GM18951 (cell line): Measurements from ENCODE around the gene MRPS27.
"Not testable (repeated sequence)": the region's sequence is repeated elsewhere in the genome, so short reads cannot be mapped to it uniquely, and the experiment has no call there.

Experiments used
- POLR2A ChIP-seq: IDR thresholded peaks from 4 replicates; pipeline ENCODE4 v1.6.1; 2011; ENCODE audit warnings: mild to moderate bottlenecking; ENCODE audit not compliant: insufficient read length, insufficient read depth; ENCODE audit errors: extremely low read depth
- in situ Hi-C: fragments of 300-500 bp; cut with MboI; formaldehyde crosslinking; loops from one replicate; pipeline ENCODE4 v1.12.0; 2022; ENCODE audit warnings: low sequenced_read_pairs, mixed read lengths, inconsistent platforms; ENCODE audit not compliant: unreplicated experiment

MRPS27 gene

GRCh38 chr5:72180925-72181324 lies 139.1 kb downstream of the MRPS27 start:
- in situ Hi-C loops, result no loop called here

DNA sequence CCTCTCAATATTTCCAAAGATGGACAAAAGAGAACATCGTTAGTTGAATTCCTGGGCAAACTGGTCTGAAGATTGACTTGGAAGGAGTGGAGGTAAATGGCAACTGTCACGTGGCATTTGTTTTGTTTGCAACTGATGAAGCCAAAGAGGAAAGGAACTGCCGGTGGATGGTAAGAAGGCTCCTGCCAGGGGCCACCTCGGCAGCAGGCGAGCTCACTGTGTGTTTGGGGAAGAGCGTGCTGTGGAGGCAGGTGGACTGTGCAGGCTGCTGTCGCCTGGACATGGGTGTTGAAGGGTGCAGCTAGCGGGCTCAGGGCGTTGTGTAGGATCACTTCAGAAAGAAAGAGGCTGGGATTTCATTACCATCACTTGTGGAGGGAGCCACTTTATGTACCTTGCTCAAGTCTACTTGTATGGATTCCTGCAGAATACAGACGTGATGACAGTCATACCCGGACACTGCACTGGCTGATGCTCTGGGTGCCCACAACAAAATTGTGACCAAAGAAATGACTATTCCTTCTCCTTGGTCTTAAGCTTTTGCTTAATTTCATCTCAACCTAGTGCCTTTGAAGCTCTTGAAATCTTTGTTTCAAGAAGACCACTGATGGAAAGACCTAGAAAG lies 140.1 kb downstream of the MRPS27 start:
- TF ChIP-seq POLR2A, result no peak
- in situ Hi-C loops, result no loop called here

More at GRCh38 chr5:72180925-72181324, 139.1 kb downstream of the MRPS27 start:
- TF ChIP-seq POLR2A, result no peak

DNA sequence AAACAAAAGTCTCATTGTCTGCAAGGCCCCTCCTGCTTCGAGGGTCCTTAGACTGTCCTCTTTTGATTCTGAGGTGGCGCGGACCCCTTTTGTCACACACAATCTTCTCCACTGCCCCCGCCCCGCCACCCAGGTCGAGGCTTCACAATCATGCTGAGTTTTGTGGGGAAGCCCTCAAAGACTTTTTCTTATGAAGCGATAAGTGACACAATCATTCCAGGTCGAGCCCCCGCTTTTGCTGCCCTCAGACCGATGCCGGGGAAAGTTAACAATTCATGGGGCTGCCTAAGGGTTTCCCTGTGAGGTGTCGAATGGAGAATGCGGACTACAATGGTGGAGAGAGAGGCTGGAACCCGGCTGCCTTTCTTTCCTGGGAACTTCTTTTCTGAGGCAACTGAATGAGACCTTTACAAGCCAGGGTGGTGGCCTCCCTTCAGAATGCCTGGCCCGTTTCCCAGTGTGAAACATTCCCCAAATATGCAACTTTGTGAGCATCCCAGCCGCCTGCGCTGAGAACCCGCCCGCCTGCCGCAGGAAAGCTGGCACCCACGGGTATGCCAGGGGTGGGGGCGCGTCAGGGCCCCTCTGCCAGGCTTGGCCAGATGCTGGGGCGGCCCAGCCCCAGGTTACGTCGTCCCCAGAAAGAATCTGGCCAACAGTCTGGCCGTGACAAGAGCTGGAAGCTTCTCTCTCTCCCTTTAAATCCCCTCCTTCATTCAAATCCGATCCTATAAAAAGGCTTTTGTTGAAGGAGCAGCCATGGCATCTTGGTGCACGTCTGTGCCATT lies 140.8 kb downstream of the MRPS27 start:
- in situ Hi-C loops, result no loop called here
- no peak for TF ChIP-seq POLR2A

- in situ Hi-C loops, result no loop called here
- no peak for TF ChIP-seq POLR2A
Measured at GRCh38 chr5:72177538-72177937, 142.5 kb downstream of the MRPS27 start.

- no peak for TF ChIP-seq POLR2A
- in situ Hi-C loops, result no loop called here
Measured at GRCh38 chr5:72172786-72173185, 147.3 kb downstream of the MRPS27 start.

DNA sequence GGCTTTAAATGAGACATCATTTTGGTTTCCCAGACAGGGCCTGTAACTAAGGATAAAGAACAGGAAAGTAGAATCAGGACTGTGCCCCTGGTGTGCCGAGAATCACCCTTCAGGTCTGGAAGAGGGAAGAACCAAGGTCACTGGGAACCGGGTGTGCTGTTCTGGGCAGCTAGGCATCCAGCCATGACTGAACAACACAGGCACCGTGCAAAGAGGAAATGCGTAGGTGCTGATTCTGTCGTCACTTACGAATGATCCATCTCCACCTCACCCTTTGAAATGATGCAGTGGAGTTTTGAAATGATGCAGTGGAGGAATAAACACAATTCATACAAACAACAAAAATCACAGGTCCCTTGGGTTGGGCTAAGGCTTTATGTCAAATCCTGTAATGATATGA lies 148.4 kb downstream of the MRPS27 start:
- in situ Hi-C loops, result no loop called here
- no peak for TF ChIP-seq POLR2A

GRCh38 chr5:72171181-72171580 lies 148.9 kb downstream of the MRPS27 start:
- in situ Hi-C loops, result not testable (repeated sequence)

- no peak for TF ChIP-seq POLR2A
- in situ Hi-C loops, result no loop called here
Measured at GRCh38 chr5:72170101-72170500, 149.9 kb downstream of the MRPS27 start.
